Prostate gland (tissue), 2 donors: Measurements from ENCODE around the gene MAP4K4.

Source experiments
- CTCF ChIP-seq, 4 experiments: fragments of 200-600 bp in 2 of 4; fragments of 450-650 bp in 2 of 4; sonication (generic) in 2 of 4; IDR thresholded peaks; 1 replicate in 3 of 4; 2 replicates in 1 of 4; pipeline ENCODE4 v1.5.1; 2016 to 2019; ENCODE audit warnings: antibody characterized with exemption in 4 of 4, mild to moderate bottlenecking in 2 of 4, moderate library complexity in 2 of 4
- POLR2A ChIP-seq: fragments of 450-650 bp; IDR thresholded peaks from one replicate; pipeline ENCODE4 v1.6.1; 2016; ENCODE audit warnings: antibody characterized with exemption, mild to moderate bottlenecking
- POLR2AphosphoS5 ChIP-seq: sonication (generic); formaldehyde crosslinking; IDR thresholded peaks from one replicate; pipeline ENCODE4 v1.6.1; 2017; ENCODE audit warnings: antibody characterized with exemption

GRCh38 chr2:101676674-101677073, 20.8 kb upstream of the MAP4K4 start:
- TF ChIP-seq CTCF (IDR thresholded peaks at IDR 0.05) = no peak
- TF ChIP-seq POLR2A = no peak
- TF ChIP-seq POLR2AphosphoS5 = no peak
